ENCODE results near the gene MAGEB1. TPM values are rescaled to one million over a fixed set of nuclear protein-coding genes. Genes with fewer than 3 reads are reported as not detected.

Gene MAGEB1
- polyA plus RNA-seq, 2 donors: not detected

DNA sequence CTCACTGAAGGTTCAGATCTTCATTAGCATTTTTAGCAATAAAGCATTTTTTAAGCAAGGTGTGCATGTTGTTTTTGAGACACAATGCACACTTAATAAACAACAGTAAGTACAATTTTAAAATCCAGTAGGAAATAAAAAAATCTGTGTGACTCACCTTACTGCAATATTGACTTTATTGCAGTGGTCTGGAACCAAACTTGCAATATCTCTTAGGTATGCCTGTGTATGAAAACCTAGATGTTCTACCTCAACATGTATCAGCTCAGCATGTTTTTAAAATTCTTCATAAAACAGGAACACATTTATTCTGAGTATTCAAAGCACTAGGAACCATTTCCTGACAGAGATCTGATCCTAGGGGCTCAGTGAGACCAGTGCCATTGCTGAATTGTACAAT is 35.6 kb downstream of the MAGEB1 start:
- Histone ChIP-seq H3K27me3 (ENCODE audit: control insufficient read depth in 1 of 2, insufficient read depth in 2 of 2, low read length in 2 of 2) (no peaks in the 10 kb centered on the region), H3K4me1 (ENCODE audit: control insufficient read depth in 2 of 2, insufficient read depth in 2 of 2, low read length in 1 of 2) (no peaks in the 10 kb centered on the region), H3K9me3 (ENCODE audit: control insufficient read depth in 2 of 2, insufficient read depth in 1 of 2, low read depth in 1 of 2, low read length in 1 of 2) (no peaks in the 10 kb centered on the region), H3K4me3 (ENCODE audit: low read depth in 1 of 2, low read length in 2 of 2) (no peak overlapping the region), H3K36me3 (ENCODE audit: control insufficient read depth in 2 of 2, insufficient read depth in 2 of 2, low read length in 1 of 2) (no peaks in the 10 kb centered on the region), H3K27ac (ENCODE audit: low read depth in 2 of 2, low read length in 1 of 2) (no peak overlapping the region)

DNA sequence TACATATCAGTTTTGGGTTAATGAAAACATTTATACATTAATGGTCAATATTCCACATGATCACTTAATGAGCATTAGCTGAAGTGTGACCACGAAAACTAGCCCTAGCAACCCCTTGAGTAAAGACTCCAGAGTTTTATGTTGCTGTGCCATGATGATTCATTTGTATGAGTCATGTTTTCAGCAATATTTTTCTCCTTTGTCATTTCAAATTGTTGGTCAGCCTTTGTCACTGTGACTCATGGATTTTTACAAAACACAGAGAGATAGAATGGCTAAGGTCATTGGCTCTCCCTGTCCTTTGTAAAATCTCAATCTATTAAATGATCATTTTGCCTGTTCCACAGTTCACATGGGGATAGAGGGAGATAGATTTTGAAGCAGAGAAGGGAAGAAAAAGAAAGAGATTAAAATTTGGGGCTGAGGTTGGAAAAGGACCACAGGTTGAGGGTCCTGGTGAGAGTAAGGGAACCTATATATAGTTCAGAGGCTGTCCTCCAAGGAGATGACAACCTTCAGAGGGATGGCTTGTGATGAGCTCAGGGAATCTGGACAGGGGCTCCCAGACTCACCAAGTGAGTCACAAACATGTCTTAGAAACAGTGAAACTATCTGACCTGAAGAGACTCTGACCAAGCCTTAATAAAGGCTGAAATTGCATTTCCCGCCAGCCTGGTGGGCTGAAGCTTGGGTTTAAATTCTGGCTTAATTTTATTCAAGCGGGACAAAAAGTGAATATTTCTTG is 36.7 kb downstream of the MAGEB1 start:
- Histone ChIP-seq H3K4me1 (ENCODE audit: control insufficient read depth in 2 of 2, insufficient read depth in 2 of 2, low read length in 1 of 2) (no peaks in the 10 kb centered on the region), H3K27me3 (ENCODE audit: control insufficient read depth in 1 of 2, insufficient read depth in 2 of 2, low read length in 2 of 2) (no peaks in the 10 kb centered on the region), H3K27ac (ENCODE audit: low read depth in 2 of 2, low read length in 1 of 2) (no peak overlapping the region), H3K4me3 (ENCODE audit: low read depth in 1 of 2, low read length in 2 of 2) (no peak overlapping the region), H3K36me3 (ENCODE audit: control insufficient read depth in 2 of 2, insufficient read depth in 2 of 2, low read length in 1 of 2) (no peaks in the 10 kb centered on the region), H3K9me3 (ENCODE audit: control insufficient read depth in 2 of 2, insufficient read depth in 1 of 2, low read depth in 1 of 2, low read length in 1 of 2) (no peaks in the 10 kb centered on the region)
- WGBS, 2 donors: 56 to 70% methylated on average over 3 of the region's 3 CpGs

DNA sequence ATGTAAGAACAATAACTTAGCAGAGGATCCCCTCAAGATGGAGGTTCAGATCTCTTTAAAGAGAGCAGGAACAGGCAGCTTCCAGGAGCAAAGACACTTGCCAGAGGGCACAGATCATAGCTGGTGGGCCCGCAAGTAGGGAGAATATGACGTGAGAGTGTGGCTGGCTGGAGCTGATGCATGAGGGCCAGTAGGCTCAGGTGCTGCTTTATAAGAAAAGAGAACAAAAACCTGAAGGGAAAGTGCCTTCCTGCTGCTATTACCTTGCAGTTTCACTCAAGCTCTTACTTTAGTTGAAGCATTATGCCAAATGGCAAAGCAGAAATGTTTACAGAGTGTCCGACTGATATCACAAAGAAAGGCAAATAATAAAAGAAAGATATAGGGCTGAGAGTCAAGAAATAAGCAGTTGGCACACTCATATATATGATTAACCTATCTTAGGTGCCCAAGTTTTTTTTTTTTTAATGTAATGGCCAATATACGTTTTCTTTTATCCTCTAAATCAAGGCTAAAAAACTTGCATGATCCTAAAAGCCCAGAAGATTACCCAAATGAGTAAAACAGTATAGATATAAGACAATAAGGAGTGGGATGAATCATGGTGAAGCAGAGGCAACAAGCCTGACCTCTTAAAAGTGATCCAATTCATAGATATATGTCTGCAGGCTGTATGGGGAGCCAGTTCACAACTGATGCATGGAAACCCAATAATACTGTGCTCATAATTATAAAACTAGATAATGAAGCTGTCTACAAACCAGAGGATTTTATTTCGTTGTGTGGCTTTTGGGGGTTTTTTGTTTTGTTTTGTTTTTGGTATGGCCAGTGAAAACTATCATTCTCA is 49.7 kb downstream of the MAGEB1 start:
- Histone ChIP-seq H3K36me3 (ENCODE audit: control insufficient read depth in 2 of 2, insufficient read depth in 2 of 2, low read length in 1 of 2) (no peaks in the 10 kb centered on the region), H3K4me3 (ENCODE audit: low read depth in 1 of 2, low read length in 2 of 2) (no peak overlapping the region), H3K9me3 (ENCODE audit: control insufficient read depth in 2 of 2, insufficient read depth in 1 of 2, low read depth in 1 of 2, low read length in 1 of 2) (no peaks in the 10 kb centered on the region), H3K4me1 (ENCODE audit: control insufficient read depth in 2 of 2, insufficient read depth in 2 of 2, low read length in 1 of 2) (no peaks in the 10 kb centered on the region), H3K27me3 (ENCODE audit: control insufficient read depth in 1 of 2, insufficient read depth in 2 of 2, low read length in 2 of 2) (no peaks in the 10 kb centered on the region), H3K27ac (ENCODE audit: low read depth in 2 of 2, low read length in 1 of 2) (no peak overlapping the region)
- WGBS, 2 donors: 49 to 50% methylated on average over 5 of the region's 5 CpGs

DNA sequence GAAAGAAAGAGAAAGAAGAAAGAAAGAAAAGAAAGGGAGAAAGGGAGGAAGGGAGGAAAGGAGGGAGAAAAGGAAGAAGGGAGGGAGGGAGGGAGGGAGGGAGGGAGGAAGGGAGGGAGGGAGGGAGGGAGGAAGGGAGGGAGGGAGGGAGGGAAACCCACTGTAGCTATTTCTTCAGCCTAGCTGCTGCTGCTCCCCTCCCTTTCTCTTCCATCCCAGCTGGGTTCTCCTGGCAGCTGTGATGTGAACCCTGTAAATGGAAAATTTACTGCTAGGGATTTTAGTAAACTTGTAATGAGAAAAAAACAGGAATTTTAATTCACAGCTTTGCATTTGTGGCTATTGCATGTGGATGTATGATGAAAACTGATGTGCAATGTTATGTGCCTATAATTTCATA is 54.3 kb downstream of the MAGEB1 start:
- Histone ChIP-seq H3K36me3 (ENCODE audit: control insufficient read depth in 2 of 2, insufficient read depth in 2 of 2, low read length in 1 of 2) (no peaks in the 10 kb centered on the region), H3K9me3 (ENCODE audit: control insufficient read depth in 2 of 2, insufficient read depth in 1 of 2, low read depth in 1 of 2, low read length in 1 of 2) (no peaks in the 10 kb centered on the region), H3K4me1 (ENCODE audit: control insufficient read depth in 2 of 2, insufficient read depth in 2 of 2, low read length in 1 of 2) (no peaks in the 10 kb centered on the region), H3K27ac (ENCODE audit: low read depth in 2 of 2, low read length in 1 of 2) (no peak overlapping the region), H3K27me3 (ENCODE audit: control insufficient read depth in 1 of 2, insufficient read depth in 2 of 2, low read length in 2 of 2) (no peaks in the 10 kb centered on the region), H3K4me3 (ENCODE audit: low read depth in 1 of 2, low read length in 2 of 2) (no peak overlapping the region)

Other genes with a start within 250 kb of the MAGEB1 start
- not detected for gene MAGEB2, start 31.6 kb upstream of the MAGEB1 start, polyA plus RNA-seq
- gene MAGEB3, start 16.5 kb upstream of the MAGEB1 start, polyA plus RNA-seq: not detected
- not detected for gene MAGEB4, start 5.1 kb upstream of the MAGEB1 start, polyA plus RNA-seq
- under 1 TPM in 1 of 2 donors, not detected in 1; 0.02 TPM for gene NR0B1, start 62.2 kb downstream of the MAGEB1 start, polyA plus RNA-seq

All from esophagus (tissue), 2 donors.